ENCODE results near the gene NOL4L. TPM values are rescaled to one million over a fixed set of nuclear protein-coding genes. Genes with fewer than 3 reads are reported as not detected.

NOL4L gene
- total RNA-seq, 1 donor from 2014 or later, result 30.5 TPM

DNA sequence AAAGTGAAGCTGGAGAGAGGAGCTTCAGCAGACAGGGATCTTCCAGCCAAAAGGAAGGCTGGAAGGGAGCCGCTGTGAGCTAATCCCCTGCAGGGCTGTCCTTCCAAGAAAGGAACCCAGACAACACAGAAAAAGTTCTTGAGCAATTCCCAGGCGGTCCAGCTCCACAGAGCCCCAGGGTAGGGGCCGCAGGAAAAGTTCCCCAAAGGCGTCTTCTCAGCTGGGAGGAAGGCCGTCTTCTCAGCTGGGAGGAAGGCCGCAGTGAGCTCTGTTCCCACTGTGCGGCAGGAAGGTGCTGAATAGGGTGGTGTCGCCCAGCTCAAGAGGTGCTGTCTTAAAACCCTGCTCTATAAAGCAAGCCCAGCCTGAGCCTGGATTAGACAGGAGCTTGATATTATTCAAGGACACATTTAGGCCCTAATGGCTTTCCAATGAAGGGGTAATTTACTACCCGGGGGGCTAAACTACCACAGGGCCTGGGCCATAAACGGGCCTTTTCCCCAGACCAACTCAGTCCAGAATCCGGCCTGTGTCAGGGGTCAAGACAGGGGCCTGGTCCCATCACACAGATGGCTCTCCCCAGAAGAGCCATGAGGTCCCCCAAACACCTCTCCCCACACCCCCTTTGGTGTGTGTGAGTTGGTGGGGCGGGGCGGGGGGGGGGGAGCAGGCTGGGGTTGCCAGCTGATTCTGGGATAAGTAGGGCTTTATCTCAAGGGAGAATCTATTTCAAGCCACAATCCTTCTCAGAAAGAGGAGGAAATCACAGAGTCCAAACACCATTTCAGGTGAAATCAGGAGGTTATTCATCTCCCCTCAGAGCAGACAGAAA is 103.6 kb downstream of the NOL4L start:
- H3K4me3 Mint-ChIP-seq (ENCODE audit: unreplicated experiment), result peak overlapping the region; percentile 84
- peaks cover 52% of the 10 kb centered on the region for H3K4me1 Mint-ChIP-seq (ENCODE audit: unreplicated experiment)
- peaks cover 1% of the 10 kb centered on the region for H3K36me3 Mint-ChIP-seq (ENCODE audit: unreplicated experiment)
- H3K27ac Mint-ChIP-seq (ENCODE audit: unreplicated experiment), result peak overlapping the region; percentile 63
- H3K27me3 Mint-ChIP-seq (ENCODE audit: unreplicated experiment), result no peaks in the 10 kb centered on the region
- DNase-seq (ENCODE audit: extremely low spot score, unreplicated experiment), result no peak
- TF ChIP-seq, protein P1, sequence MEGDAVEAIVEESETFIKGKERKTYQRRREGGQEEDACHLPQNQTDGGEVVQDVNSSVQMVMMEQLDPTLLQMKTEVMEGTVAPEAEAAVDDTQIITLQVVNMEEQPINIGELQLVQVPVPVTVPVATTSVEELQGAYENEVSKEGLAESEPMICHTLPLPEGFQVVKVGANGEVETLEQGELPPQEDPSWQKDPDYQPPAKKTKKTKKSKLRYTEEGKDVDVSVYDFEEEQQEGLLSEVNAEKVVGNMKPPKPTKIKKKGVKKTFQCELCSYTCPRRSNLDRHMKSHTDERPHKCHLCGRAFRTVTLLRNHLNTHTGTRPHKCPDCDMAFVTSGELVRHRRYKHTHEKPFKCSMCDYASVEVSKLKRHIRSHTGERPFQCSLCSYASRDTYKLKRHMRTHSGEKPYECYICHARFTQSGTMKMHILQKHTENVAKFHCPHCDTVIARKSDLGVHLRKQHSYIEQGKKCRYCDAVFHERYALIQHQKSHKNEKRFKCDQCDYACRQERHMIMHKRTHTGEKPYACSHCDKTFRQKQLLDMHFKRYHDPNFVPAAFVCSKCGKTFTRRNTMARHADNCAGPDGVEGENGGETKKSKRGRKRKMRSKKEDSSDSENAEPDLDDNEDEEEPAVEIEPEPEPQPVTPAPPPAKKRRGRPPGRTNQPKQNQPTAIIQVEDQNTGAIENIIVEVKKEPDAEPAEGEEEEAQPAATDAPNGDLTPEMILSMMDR (IDR thresholded peaks at IDR 0.05), result no peak
- no peaks in the 10 kb centered on the region for H3K9me3 Mint-ChIP-seq (ENCODE audit: unreplicated experiment)

- Mint-ChIP-seq H3K27ac (ENCODE audit: unreplicated experiment) (peak overlapping the region; percentile 63), H3K4me3 (ENCODE audit: unreplicated experiment) (peak overlapping the region; percentile 45), H3K9me3 (ENCODE audit: unreplicated experiment) (no peaks in the 10 kb centered on the region), H3K27me3 (ENCODE audit: unreplicated experiment) (no peaks in the 10 kb centered on the region), H3K36me3 (ENCODE audit: unreplicated experiment) (no peaks in the 10 kb centered on the region), H3K4me1 (ENCODE audit: unreplicated experiment) (peaks cover 62% of the 10 kb centered on the region)
- no peak for DNase-seq (ENCODE audit: extremely low spot score, unreplicated experiment)
- TF ChIP-seq, protein P1 (IDR thresholded peaks at IDR 0.05), result no peak
Observed at GRCh38 chr20:32480371-32481241, 104.5 kb downstream of the NOL4L start.

GRCh38 chr20:32479697-32480171 is 105.4 kb downstream of the NOL4L start:
- Mint-ChIP-seq H3K27me3 (ENCODE audit: unreplicated experiment) (no peaks in the 10 kb centered on the region), H3K4me3 (ENCODE audit: unreplicated experiment) (no peak overlapping the region), H3K4me1 (ENCODE audit: unreplicated experiment) (peaks cover 64% of the 10 kb centered on the region), H3K36me3 (ENCODE audit: unreplicated experiment) (no peaks in the 10 kb centered on the region), H3K9me3 (ENCODE audit: unreplicated experiment) (no peaks in the 10 kb centered on the region), H3K27ac (ENCODE audit: unreplicated experiment) (peak overlapping the region; percentile 3)
- TF ChIP-seq, protein P1 (IDR thresholded peaks at IDR 0.05), result no peak
- no peak for DNase-seq (ENCODE audit: extremely low spot score, unreplicated experiment)

GRCh38 chr20:32479012-32479411 is 106.1 kb downstream of the NOL4L start:
- no peak for DNase-seq (ENCODE audit: extremely low spot score, unreplicated experiment)
- Mint-ChIP-seq H3K4me1 (ENCODE audit: unreplicated experiment) (peaks cover 71% of the 10 kb centered on the region), H3K36me3 (ENCODE audit: unreplicated experiment) (no peaks in the 10 kb centered on the region), H3K27me3 (ENCODE audit: unreplicated experiment) (no peaks in the 10 kb centered on the region), H3K4me3 (ENCODE audit: unreplicated experiment) (no peak overlapping the region), H3K9me3 (ENCODE audit: unreplicated experiment) (no peaks in the 10 kb centered on the region), H3K27ac (ENCODE audit: unreplicated experiment) (no peak overlapping the region)
- TF ChIP-seq, protein P1 (IDR thresholded peaks at IDR 0.05), result no peak

DNA sequence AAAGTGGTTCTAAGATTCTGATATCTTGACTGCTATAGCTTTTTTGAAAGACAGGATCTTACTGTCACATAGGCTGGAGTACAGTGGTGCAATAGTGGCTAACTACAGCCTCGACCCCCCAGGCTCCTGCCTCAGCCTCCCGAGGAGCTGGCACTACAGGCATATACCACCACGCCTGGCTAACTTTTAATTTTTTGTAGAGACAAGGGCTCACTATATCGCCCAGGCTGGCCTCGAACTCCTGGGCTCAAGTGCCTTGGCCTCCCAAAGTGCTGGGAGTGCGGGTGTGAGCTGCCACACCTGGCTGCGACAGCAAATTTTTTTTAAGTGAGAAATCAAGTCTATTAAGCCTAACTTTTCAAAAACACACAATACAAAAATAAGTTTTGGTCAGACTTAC is 106.6 kb downstream of the NOL4L start:
- Mint-ChIP-seq H3K36me3 (ENCODE audit: unreplicated experiment) (peaks cover 2% of the 10 kb centered on the region), H3K27me3 (ENCODE audit: unreplicated experiment) (no peaks in the 10 kb centered on the region), H3K4me1 (ENCODE audit: unreplicated experiment) (peaks cover 73% of the 10 kb centered on the region), H3K9me3 (ENCODE audit: unreplicated experiment) (no peaks in the 10 kb centered on the region), H3K4me3 (ENCODE audit: unreplicated experiment) (no peak overlapping the region), H3K27ac (ENCODE audit: unreplicated experiment) (no peak overlapping the region)
- TF ChIP-seq, protein P1 (IDR thresholded peaks at IDR 0.05), result no peak
- DNase-seq (ENCODE audit: extremely low spot score, unreplicated experiment), result no peak
